HG03575 (cell line): ENCODE data around the gene NDUFB11.
"Not testable (repeated sequence)": the region's sequence is repeated elsewhere in the genome, so short reads cannot be mapped to it uniquely, and the experiment has no call there.

Experiments
- ATAC-seq: cut with Tn5 transposase; IDR thresholded peaks from one replicate; pipeline ENCODE4 v1.9.1; 2021; ENCODE audit not compliant: unreplicated experiment, insufficient number of reproducible peaks, low FRiP score; ENCODE audit errors: extremely low read depth

The NDUFB11 gene

GRCh38 chrX:47156611-47157520 lies 12.4 kb upstream of the NDUFB11 start:
- ATAC-seq: no peak

GRCh38 chrX:47151435-47151834 lies 6.9 kb upstream of the NDUFB11 start:
- ATAC-seq: no peak

- ATAC-seq: no peak
Measured at GRCh38 chrX:47148946-47149345, 4.4 kb upstream of the NDUFB11 start.

- no peak for ATAC-seq
Measured at GRCh38 chrX:47146936-47147859, 2.7 kb upstream of the NDUFB11 start.

DNA sequence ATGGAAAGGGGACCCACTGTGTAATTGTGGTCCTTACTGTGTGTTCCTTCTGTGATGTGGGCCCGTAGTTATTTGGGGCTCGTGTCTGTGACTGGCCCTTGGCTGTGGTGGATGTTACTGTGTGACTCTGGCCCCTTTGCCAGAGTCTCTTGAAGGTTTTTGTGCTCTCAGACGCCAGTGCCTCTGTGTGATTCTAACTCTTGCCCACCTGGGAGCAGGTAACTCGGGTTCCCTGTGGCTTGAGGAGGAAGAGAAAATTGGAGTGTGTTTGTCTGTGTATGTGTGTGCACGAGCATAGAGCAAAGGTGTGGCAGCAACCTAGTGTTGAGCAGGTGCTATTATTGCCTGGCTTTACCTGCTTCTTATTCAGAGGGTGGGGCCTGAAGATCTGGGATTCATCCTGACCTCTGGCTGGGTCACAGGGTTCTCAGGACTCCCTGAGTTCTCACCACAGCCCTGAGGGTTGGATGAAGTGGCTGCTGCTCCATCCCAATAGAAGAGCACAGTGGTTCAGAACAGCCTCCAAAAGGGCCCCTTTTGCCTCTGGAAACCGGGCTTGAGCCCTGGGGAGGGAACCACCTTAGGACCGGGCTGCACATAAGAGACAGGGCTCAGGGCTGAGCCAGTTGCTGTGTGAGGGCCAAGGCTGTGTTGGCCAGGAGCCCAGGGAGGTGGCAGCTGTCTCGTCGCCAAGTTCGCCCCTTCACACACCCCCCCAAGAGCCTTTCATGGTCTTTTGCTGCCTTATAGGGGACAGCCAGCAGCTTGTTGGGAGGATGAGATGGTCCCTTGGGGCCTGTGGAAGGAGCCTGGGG lies 1.8 kb upstream of the NDUFB11 start:
- no peak for ATAC-seq

GRCh38 chrX:47145395-47146120 lies 1.1 kb upstream of the NDUFB11 start:
- ATAC-seq: no peak

- no peak for ATAC-seq
Measured at GRCh38 chrX:47143894-47144625, 442 bp downstream of the NDUFB11 start.

DNA sequence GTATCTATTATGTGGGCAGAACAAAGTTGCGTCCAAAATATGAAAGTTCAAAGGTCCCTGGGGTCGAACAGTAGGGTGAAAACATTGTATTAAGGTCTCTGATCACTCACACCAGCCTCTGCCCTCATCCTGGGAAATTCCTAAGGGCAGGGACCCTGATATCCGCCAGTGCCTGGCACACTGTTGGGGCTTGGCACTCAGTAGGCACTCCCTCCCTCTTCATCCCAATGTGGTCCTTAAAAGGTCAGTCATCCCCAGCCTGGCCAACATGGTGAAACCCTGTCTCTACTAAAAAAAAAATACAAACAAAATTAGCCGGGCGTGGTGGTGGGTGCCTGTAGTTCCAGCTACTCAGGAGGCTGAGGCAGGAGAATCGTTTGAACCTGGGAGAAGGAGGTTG lies 6.3 kb downstream of the NDUFB11 start:
- no peak for ATAC-seq

DNA sequence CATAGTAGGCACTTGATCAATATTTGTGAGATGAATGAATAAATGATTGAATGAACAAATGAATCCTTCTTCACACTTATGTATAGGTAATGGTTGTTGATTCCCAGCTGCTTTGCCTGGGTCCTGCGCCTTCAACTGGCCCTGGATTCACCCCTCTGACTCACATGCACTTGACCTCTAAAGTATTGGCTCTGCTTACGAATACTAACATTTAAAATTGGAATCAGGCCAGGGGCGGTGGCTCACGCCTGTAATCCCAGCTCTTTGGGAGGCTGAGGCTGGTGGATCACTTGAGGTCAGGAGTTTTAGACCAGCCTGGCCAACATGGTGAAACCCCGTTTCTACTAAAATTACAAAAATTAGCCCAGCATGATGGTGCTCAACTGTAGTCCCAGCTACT lies 8.9 kb downstream of the NDUFB11 start:
- not testable (repeated sequence) for ATAC-seq

- ATAC-seq: no peak
Measured at GRCh38 chrX:47133493-47133892, 11.0 kb downstream of the NDUFB11 start.

GRCh38 chrX:47129899-47130358 lies 14.6 kb downstream of the NDUFB11 start:
- ATAC-seq: no peak

DNA sequence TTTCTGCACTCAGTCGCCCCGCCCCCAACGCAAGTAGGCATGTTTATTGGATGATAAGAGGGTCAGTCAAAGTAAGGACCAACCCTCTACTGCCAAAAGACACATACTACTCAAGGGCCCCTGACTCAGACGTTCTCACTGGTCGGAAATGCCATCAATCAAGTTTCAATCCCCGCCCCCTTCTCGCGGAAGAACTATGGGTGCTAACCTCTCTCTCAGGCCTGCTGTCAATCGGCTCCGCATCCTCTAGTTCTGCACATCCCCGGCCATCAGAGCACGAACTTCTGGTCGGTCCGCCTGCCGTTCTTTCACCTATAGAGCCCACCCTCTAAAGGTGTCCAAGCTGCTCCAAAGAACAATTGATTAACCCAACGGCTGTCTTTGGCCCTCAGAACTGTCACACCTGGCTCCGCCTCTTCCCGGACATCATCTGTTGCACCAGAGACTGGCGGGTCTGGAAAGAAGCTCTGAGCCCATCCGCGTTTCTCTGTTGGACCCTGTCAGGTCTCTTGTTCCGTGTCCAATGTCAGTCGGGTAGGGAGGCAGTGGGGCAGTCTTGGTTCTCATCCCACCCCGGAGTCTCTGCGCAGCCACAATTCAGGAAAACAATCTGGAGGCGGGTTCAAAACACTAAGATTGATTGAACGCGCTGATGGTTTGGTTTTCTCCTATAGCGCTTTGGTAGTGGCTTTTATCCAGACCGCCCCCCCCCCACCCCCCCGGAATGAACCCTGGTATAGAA lies 15.2 kb downstream of the NDUFB11 start:
- ATAC-seq: peak; percentile 87

GRCh38 chrX:47124466-47124865 lies 20.0 kb downstream of the NDUFB11 start:
- ATAC-seq: not testable (repeated sequence)

GRCh38 chrX:47116551-47117110 lies 27.9 kb downstream of the NDUFB11 start:
- not testable (repeated sequence) for ATAC-seq

DNA sequence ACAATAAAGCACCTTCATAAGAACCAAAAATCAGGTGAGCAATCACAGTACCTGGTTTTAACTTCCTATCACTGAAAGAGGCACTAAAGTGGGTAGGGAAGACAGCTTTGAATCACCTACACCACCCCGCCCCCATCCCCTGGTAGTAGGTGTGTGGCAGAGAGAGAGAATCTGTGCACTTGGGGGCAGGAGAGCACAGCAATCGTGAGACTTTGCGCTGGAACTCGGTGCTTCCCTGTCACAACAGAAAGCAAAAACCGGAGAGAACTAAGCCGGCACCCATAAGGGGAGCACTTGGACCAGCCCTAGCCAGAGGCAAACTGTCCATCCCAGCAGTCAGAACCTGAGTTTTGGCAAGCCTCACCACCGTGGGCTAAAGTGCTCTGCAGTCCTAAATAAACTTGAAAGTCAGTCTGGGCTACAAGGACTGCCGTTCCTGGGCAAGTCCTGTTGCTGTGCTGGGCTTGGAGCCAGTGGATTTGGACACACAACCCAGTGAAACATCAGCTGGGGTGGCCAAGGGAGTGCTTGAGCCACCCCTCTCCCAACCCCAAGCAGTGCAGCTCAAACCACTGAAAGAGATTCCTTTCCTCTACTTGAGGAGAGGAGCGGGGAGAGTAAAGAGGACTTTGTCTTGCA lies 32.1 kb downstream of the NDUFB11 start:
- ATAC-seq: no peak

GRCh38 chrX:47110936-47111615 lies 33.4 kb downstream of the NDUFB11 start:
- ATAC-seq: not testable (repeated sequence)
